HepG2 (cell line): ENCODE measurements around the gene KRT82. TPM values are rescaled to one million over a fixed set of nuclear protein-coding genes. Genes with fewer than 3 reads are reported as not detected.

ENCODE experiments used
- ATAC-seq: fragments of 200-7000 bp; cut with Tn5 transposase; 3 replicates; pipeline ENCODE4 v1.9.1; 2020; ENCODE audit warnings: mild to moderate bottlenecking, moderate library complexity
- BruUV-seq: library from RNA; stranded (reverse); fragments of 400-500 nt; replicated peaks from 2 replicates; lab custom pipeline; 2021; lab: Mats Ljungman, UMichigan
- CTCF ChIA-PET: fragments of 300-600 bp; formaldehyde crosslinking; extraction: SDS; loops from one replicate; lab custom pipeline; 2021; ENCODE audit warnings: low total read pairs, inconsistent platforms, low intra/inter-chr PET ratio; lab: Yijun Ruan, JAX
- POLR2A ChIA-PET: fragments of 350-600 bp; sonication (Branson Sonifier 250); formaldehyde crosslinking; loops from one replicate; lab custom pipeline; 2020; ENCODE audit warnings: antibody characterized with exemption, inconsistent platforms; lab: Yijun Ruan, JAX
- DNase-seq: peaks from one replicate; pipeline ENCODE4 v3.0.0-alpha.2; 2015; ENCODE audit warnings: low spot score
- FAIRE-seq: peaks from 3 replicates; lab custom pipeline; 2011; peaks lifted over from hg19 to GRCh38; lab: Jason Lieb, UNC
- H2AFZ ChIP-seq: one replicate; pipeline ENCODE4 v1.6.1; 2011; ENCODE audit warnings: low read length, inconsistent platforms
- H3K27ac ChIP-seq: fragments of 300-600 bp; 3 replicates; pipeline ENCODE4 v1.8.0; 2011; ENCODE audit warnings: mixed run types, mild to moderate bottlenecking, mixed read lengths, low read length, inconsistent platforms; ENCODE audit not compliant: insufficient read depth; ENCODE audit errors: extremely low read length
- H3K27me3 ChIP-seq, 2 experiments: fragments of 200-600 bp in 1 of 2; 2 replicates in 1 of 2; 3 replicates in 1 of 2; pipeline versions ENCODE4 v1.6.0 to v1.8.0; 2011; ENCODE audit warnings: low read length in 2 of 2, mild to moderate bottlenecking in 2 of 2, moderate library complexity in 2 of 2, inconsistent platforms in 1 of 2; ENCODE audit not compliant: insufficient read depth in 2 of 2, control insufficient read depth in 1 of 2
- H3K36me3 ChIP-seq, 2 experiments: fragments of 200-600 bp in 1 of 2; replicated peaks in 1 of 2; 2 replicates in 1 of 2; 3 replicates in 1 of 2; pipeline versions ENCODE4 v1.5.1 to v1.8.0; 2011; ENCODE audit warnings: low read length in 2 of 2, inconsistent platforms in 1 of 2; ENCODE audit not compliant: insufficient read depth in 2 of 2, control insufficient read depth in 1 of 2
- H3K4me1 ChIP-seq: 2 replicates; pipeline ENCODE4 v1.5.1; 2012; ENCODE audit warnings: low read length, inconsistent platforms; ENCODE audit not compliant: insufficient read depth
- H3K4me2 ChIP-seq: 2 replicates; pipeline ENCODE4 v1.6.0; 2011; ENCODE audit warnings: low read depth, low read length, inconsistent platforms
- H3K4me3 ChIP-seq, 3 experiments: fragments of 200-600 bp in 1 of 3; sonication (generic), shearing (Covaris generic) in 1 of 3; replicated peaks in 1 of 3; 2 replicates each; pipeline ENCODE4 v1.5.1; 2011 to 2016; ENCODE audit warnings: low read length in 3 of 3, inconsistent platforms in 2 of 3, low read depth in 2 of 3, mild to moderate bottlenecking in 2 of 3, control low read depth in 1 of 3, mixed read lengths in 1 of 3; ENCODE audit not compliant: insufficient read depth in 1 of 3
- H3K79me2 ChIP-seq: one replicate; pipeline ENCODE4 v1.6.1; 2011; ENCODE audit warnings: low read length, inconsistent platforms; ENCODE audit not compliant: insufficient read depth
- H3K9ac ChIP-seq: 2 replicates; pipeline ENCODE4 v1.6.0; 2011; ENCODE audit warnings: mild to moderate bottlenecking, low read depth, low read length, inconsistent platforms; ENCODE audit not compliant: insufficient read depth
- H3K9me3 ChIP-seq: 2 replicates; pipeline ENCODE4 v1.5.1; 2012; ENCODE audit warnings: mild to moderate bottlenecking, low read length
- H4K20me1 ChIP-seq: 2 replicates; pipeline ENCODE4 v1.6.0; 2011; ENCODE audit warnings: inconsistent platforms, mild to moderate bottlenecking, low read length, moderate library complexity; ENCODE audit not compliant: insufficient read depth
- ZBTB10 ChIP-seq: sonication (generic); formaldehyde crosslinking; IDR thresholded peaks from 2 replicates; pipeline ENCODE4 v1.4.0; 2020; ENCODE audit warnings: missing genetic modification reagents, borderline replicate concordance
- ZBTB44 ChIP-seq: sonication (generic); formaldehyde crosslinking; IDR thresholded peaks from 2 replicates; pipeline ENCODE4 v1.4.0; 2020; ENCODE audit warnings: missing genetic modification reagents
- ZNF530 ChIP-seq: sonication (generic); formaldehyde crosslinking; IDR thresholded peaks from 2 replicates; pipeline ENCODE4 v1.5.0; 2020; ENCODE audit warnings: low read depth, mild to moderate bottlenecking, missing genetic modification reagents
- WGBS: methylation state at CpG from one replicate; pipeline ENCODE4 v1.1.6; 2017; ENCODE audit warnings: low lambda C conversion rate; 5-methylcytosine and 5-hydroxymethylcytosine counted together
- in situ Hi-C: cut with HindIII; loops from 2 replicates; pipeline ENCODE4 v1.10.0; 2017; ENCODE audit warnings: low pct_unique_long_range_greater_than_20kb; ENCODE audit not compliant: extremely low pct_ligation_motif_present
- intact Hi-C: fragments of 100-400 bp; cut with micrococcal nuclease; formaldehyde crosslinking; loops from one replicate; pipeline ENCODE4 v1.10.0; 2022; ENCODE audit not compliant: unreplicated experiment
- polyA plus RNA-seq, 8 experiments: library from polyadenylated mRNA; depleted of rRNA in 3 of 8; stranded (reverse) in 7 of 8; unstranded in 1 of 8; fragments of >200 nt; fragmentation: Illumina TruSeq in 4 of 8; extraction: Trizol in 4 of 8; gene quantifications; 2 replicates each; pipeline versions ENCODE4 v1.2.1 to v1.2.3, GENCODE V29; 2011 to 2016; ENCODE audit warnings: low read depth in 4 of 8, missing spikeins in 1 of 8, mixed read lengths in 1 of 8; ENCODE audit not compliant: insufficient read depth in 1 of 8
- total RNA-seq, 5 experiments: library from RNA; depleted of rRNA; stranded (reverse); fragments of >200 nt; fragmentation: Illumina TruSeq; extraction: Trizol; gene quantifications; 2 replicates each; pipeline ENCODE4 v1.2.3, GENCODE V29; 2016; ENCODE audit warnings: low read depth in 1 of 5
- TF ChIP-seq, protein P1 (sequence below), 2 experiments: IDR thresholded peaks; 2 replicates each; pipeline ENCODE4 v1.6.1; 2011 to 2012; ENCODE audit warnings: low read length in 2 of 2, borderline replicate concordance in 1 of 2, low read depth in 1 of 2, mild to moderate bottlenecking in 1 of 2, moderate library complexity in 1 of 2

The KRT82 gene
- total and polyA plus RNA-seq, 2 of the 13 experiments (the other 11 are each of a cell fraction or from before 2014, with no cell fraction given), result not detected

DNA sequence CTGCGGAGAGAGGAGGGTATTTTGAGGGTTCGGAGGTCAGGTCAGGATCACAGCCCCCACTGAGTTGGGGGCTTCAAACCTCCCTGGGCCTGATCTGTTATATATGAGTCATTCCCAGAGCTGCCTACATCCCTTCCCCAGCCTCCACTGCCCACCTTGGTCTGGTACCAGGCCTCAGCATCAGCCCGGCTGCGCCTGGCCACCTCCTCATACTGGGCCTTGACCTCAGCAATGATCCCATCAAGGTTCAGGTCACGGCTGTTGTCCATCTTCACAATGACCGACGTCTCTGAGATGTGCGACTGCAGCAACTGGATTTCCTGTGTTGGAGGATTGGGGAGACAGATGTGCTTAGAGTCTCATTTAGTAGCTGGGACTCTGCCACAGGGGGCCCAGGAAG, 24.9 kb downstream of the KRT82 start:
- TF ChIP-seq, protein P1, sequence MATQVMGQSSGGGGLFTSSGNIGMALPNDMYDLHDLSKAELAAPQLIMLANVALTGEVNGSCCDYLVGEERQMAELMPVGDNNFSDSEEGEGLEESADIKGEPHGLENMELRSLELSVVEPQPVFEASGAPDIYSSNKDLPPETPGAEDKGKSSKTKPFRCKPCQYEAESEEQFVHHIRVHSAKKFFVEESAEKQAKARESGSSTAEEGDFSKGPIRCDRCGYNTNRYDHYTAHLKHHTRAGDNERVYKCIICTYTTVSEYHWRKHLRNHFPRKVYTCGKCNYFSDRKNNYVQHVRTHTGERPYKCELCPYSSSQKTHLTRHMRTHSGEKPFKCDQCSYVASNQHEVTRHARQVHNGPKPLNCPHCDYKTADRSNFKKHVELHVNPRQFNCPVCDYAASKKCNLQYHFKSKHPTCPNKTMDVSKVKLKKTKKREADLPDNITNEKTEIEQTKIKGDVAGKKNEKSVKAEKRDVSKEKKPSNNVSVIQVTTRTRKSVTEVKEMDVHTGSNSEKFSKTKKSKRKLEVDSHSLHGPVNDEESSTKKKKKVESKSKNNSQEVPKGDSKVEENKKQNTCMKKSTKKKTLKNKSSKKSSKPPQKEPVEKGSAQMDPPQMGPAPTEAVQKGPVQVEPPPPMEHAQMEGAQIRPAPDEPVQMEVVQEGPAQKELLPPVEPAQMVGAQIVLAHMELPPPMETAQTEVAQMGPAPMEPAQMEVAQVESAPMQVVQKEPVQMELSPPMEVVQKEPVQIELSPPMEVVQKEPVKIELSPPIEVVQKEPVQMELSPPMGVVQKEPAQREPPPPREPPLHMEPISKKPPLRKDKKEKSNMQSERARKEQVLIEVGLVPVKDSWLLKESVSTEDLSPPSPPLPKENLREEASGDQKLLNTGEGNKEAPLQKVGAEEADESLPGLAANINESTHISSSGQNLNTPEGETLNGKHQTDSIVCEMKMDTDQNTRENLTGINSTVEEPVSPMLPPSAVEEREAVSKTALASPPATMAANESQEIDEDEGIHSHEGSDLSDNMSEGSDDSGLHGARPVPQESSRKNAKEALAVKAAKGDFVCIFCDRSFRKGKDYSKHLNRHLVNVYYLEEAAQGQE (IDR thresholded peaks at IDR 0.05; ENCODE audit: borderline replicate concordance in 1 of 2, low read depth in 1 of 2, low read length in 2 of 2), result no peak
- TF ChIP-seq ZBTB44 (CRISPR knock-in tag) (no peak), ZBTB10 (CRISPR knock-in tag) (no peak), ZNF530 (no peak)
- Histone ChIP-seq H3K9ac (no peak overlapping the region), H3K4me3 (no peak overlapping the region), H3K36me3 (no peaks in the 10 kb centered on the region), H2AFZ (no peak overlapping the region), H3K4me2 (no peak overlapping the region), H3K9me3 (no peaks in the 10 kb centered on the region), H3K27me3 (peaks cover 5 to 19% of the 10 kb centered on the region in 2 experiments; a peak in 3 of 5 replicates), H3K4me1 (no peaks in the 10 kb centered on the region), H3K27ac (no peak overlapping the region), H4K20me1 (no peaks in the 10 kb centered on the region), H3K79me2 (no peaks in the 10 kb centered on the region)
- DNase-seq (no peak), ATAC-seq (no peak), FAIRE-seq (no peak)
- 27% methylated on average over 8 of the region's 8 CpGs for WGBS
- intact Hi-C loops, result no loop called here
- ChIA-PET CTCF (no interaction called here), POLR2A (no interaction called here)
- in situ Hi-C loops, result loop anchor here (25.0 kb wide), 1 partner anchor 606 kb away; no protein-coding TSS in a partner anchor
- no TSS peak for BruUV-seq
